Cardiac septum (tissue), 1 donor: ENCODE results near the gene TMEM178B. TPM values are rescaled to one million over a fixed set of nuclear protein-coding genes. Genes with fewer than 3 reads are reported as not detected.
A peak's percentile ranks its signal among the peaks of the same experiment; 100 is the strongest.

ENCODE experiments used
- DNase-seq: peaks from one replicate; pipeline ENCODE4 v3.0.0-alpha.2; 2020; ENCODE audit warnings: low spot score
- intact Hi-C: fragments of 100-400 bp; cut with DNase I; formaldehyde crosslinking; loops from one replicate; pipeline ENCODE4 v1.14.0; 2022
- total RNA-seq: library from RNA; stranded (reverse); fragmentation: NEBNext Ultra II Directional; extraction: Animal tissue kit (Norgen Biotek cat#: 25700); gene quantifications from one replicate; pipeline ENCODE4 v1.2.1, GENCODE V29; 2021
- donor health status: DM: no; HTN: no; CAD: no.

The TMEM178B gene
- total RNA-seq, 1 donor from 2014 or later, result 15.2 TPM

GRCh38 chr7:141462958-141463357, 389.1 kb downstream of the TMEM178B start:
- intact Hi-C loops, result no loop called here
- no peak for DNase-seq

- intact Hi-C loops, result no loop called here
These were observed 390.1 kb downstream of the TMEM178B start for GRCh38 chr7:141463986-141464385.

GRCh38 chr7:141464551-141464950, 390.7 kb downstream of the TMEM178B start:
- intact Hi-C loops, result no loop called here
- DNase-seq, result no peak

More at GRCh38 chr7:141463986-141464385, 390.1 kb downstream of the TMEM178B start:
- no peak for DNase-seq

- intact Hi-C loops, result no loop called here
- DNase-seq, result no peak
These were observed 392.5 kb downstream of the TMEM178B start for GRCh38 chr7:141466151-141466904.

GRCh38 chr7:141468341-141468740, 394.5 kb downstream of the TMEM178B start:
- no peak for DNase-seq
- intact Hi-C loops, result no loop called here

- intact Hi-C loops, result no loop called here
These were observed 401.8 kb downstream of the TMEM178B start for GRCh38 chr7:141475679-141476078.

GRCh38 chr7:141477865-141478264, 404.0 kb downstream of the TMEM178B start:
- DNase-seq, result no peak
- intact Hi-C loops, result no loop called here

More at GRCh38 chr7:141475679-141476078, 401.8 kb downstream of the TMEM178B start:
- DNase-seq, result no peak

- DNase-seq, result peak; percentile 19
- intact Hi-C loops, result no loop called here
These were observed 405.0 kb downstream of the TMEM178B start for GRCh38 chr7:141478845-141479244.

- peak; percentile 63 for DNase-seq
- intact Hi-C loops, result no loop called here
These were observed 407.1 kb downstream of the TMEM178B start for GRCh38 chr7:141480953-141481352.

GRCh38 chr7:141481971-141482370, 408.1 kb downstream of the TMEM178B start:
- intact Hi-C loops, result no loop called here
- peak; percentile 27 for DNase-seq

- peak; percentile 63 for DNase-seq
- intact Hi-C loops, result no loop called here
These were observed 409.2 kb downstream of the TMEM178B start for GRCh38 chr7:141483044-141483443.

GRCh38 chr7:141484907-141485306, 411.0 kb downstream of the TMEM178B start:
- DNase-seq, result peak; percentile 15
- intact Hi-C loops, result no loop called here

- DNase-seq, result no peak
- intact Hi-C loops, result no loop called here
These were observed 413.1 kb downstream of the TMEM178B start for GRCh38 chr7:141486959-141487358.

GRCh38 chr7:141490474-141490873, 416.6 kb downstream of the TMEM178B start:
- no peak for DNase-seq
- intact Hi-C loops, result no loop called here

GRCh38 chr7:141495057-141495456, 421.2 kb downstream of the TMEM178B start:
- no peak for DNase-seq
- intact Hi-C loops, result no loop called here

- DNase-seq, result no peak
- intact Hi-C loops, result no loop called here
These were observed 423.5 kb downstream of the TMEM178B start for GRCh38 chr7:141497391-141497790.

GRCh38 chr7:141500608-141501007, 426.7 kb downstream of the TMEM178B start:
- DNase-seq, result no peak
- intact Hi-C loops, result no loop called here

- DNase-seq, result no peak
- intact Hi-C loops, result no loop called here
These were observed 427.6 kb downstream of the TMEM178B start for GRCh38 chr7:141501451-141501850.

GRCh38 chr7:141511316-141511675, 437.4 kb downstream of the TMEM178B start:
- DNase-seq, result no peak

GRCh38 chr7:141511676-141512396, 438.0 kb downstream of the TMEM178B start:
- intact Hi-C loops, result no loop called here
- no peak for DNase-seq

More at GRCh38 chr7:141511316-141511675, 437.4 kb downstream of the TMEM178B start:
- intact Hi-C loops, result no loop called here

- DNase-seq, result no peak
- intact Hi-C loops, result no loop called here
These were observed 438.7 kb downstream of the TMEM178B start for GRCh38 chr7:141512597-141512996.
